ENCODE measurements around the gene QRSL1.
"Not testable (repeated sequence)": the region's sequence is repeated elsewhere in the genome, so short reads cannot be mapped to it uniquely, and the experiment has no call there.

The QRSL1 gene

GRCh38 chr6:106623039-106623438 lies 6.3 kb upstream of the QRSL1 start:
- DNase-seq (ENCODE audit: low read depth in 2 of 2) = no peak

- DNase-seq (ENCODE audit: low read depth in 2 of 2) = no peak
Measured at GRCh38 chr6:106626485-106626884, 2.9 kb upstream of the QRSL1 start.

- DNase-seq (ENCODE audit: low read depth in 2 of 2) = not testable (repeated sequence)
Measured at GRCh38 chr6:106627760-106628159, 1.6 kb upstream of the QRSL1 start.

- DNase-seq (ENCODE audit: low read depth in 2 of 2) = no peak
Measured at GRCh38 chr6:106628658-106629102, 698 bp upstream of the QRSL1 start.

GRCh38 chr6:106629859-106630163 lies 433 bp downstream of the QRSL1 start:
- peak in 1 of 2 donors; percentile 4 for DNase-seq (ENCODE audit: low read depth in 2 of 2)

- no peak for DNase-seq (ENCODE audit: low read depth in 2 of 2)
Measured at GRCh38 chr6:106630366-106630765, 988 bp downstream of the QRSL1 start.

GRCh38 chr6:106631346-106631745 lies 2.0 kb downstream of the QRSL1 start:
- DNase-seq (ENCODE audit: low read depth in 2 of 2) = no peak

GRCh38 chr6:106634565-106634964 lies 5.2 kb downstream of the QRSL1 start:
- no peak for DNase-seq (ENCODE audit: low read depth in 2 of 2)

GRCh38 chr6:106637051-106637716 lies 7.8 kb downstream of the QRSL1 start:
- DNase-seq (ENCODE audit: low read depth in 2 of 2) = no peak

GRCh38 chr6:106637717-106638341 lies 8.5 kb downstream of the QRSL1 start:
- DNase-seq (ENCODE audit: low read depth in 2 of 2) = no peak

- no peak for DNase-seq (ENCODE audit: low read depth in 2 of 2)
Measured at GRCh38 chr6:106639812-106640211, 10.4 kb downstream of the QRSL1 start.

GRCh38 chr6:106642476-106642875 lies 13.1 kb downstream of the QRSL1 start:
- DNase-seq (ENCODE audit: low read depth in 2 of 2) = no peak

- DNase-seq (ENCODE audit: low read depth in 2 of 2) = no peak
Measured at GRCh38 chr6:106643061-106643460, 13.7 kb downstream of the QRSL1 start.

- no peak for DNase-seq (ENCODE audit: low read depth in 2 of 2)
Measured at GRCh38 chr6:106648651-106649308, 19.4 kb downstream of the QRSL1 start.

- no peak for DNase-seq (ENCODE audit: low read depth in 2 of 2)
Measured at GRCh38 chr6:106658469-106658868, 29.1 kb downstream of the QRSL1 start.

- no peak for DNase-seq (ENCODE audit: low read depth in 2 of 2)
Measured at GRCh38 chr6:106659859-106660258, 30.5 kb downstream of the QRSL1 start.

- DNase-seq (ENCODE audit: low read depth in 2 of 2) = no peak
Measured at GRCh38 chr6:106662458-106662857, 33.1 kb downstream of the QRSL1 start.

GRCh38 chr6:106666282-106667021 lies 37.1 kb downstream of the QRSL1 start:
- DNase-seq (ENCODE audit: low read depth in 2 of 2) = no peak

- DNase-seq (ENCODE audit: low read depth in 2 of 2) = no peak
Measured at GRCh38 chr6:106667022-106667402, 37.6 kb downstream of the QRSL1 start.

- DNase-seq (ENCODE audit: low read depth in 2 of 2) = no peak
Measured at GRCh38 chr6:106670236-106670635, 40.9 kb downstream of the QRSL1 start.

- DNase-seq (ENCODE audit: low read depth in 2 of 2) = no peak
Measured at GRCh38 chr6:106671651-106672050, 42.3 kb downstream of the QRSL1 start.

GRCh38 chr6:106674541-106675229 lies 45.3 kb downstream of the QRSL1 start:
- DNase-seq (ENCODE audit: low read depth in 2 of 2) = no peak
